GM21515 (cell line): ENCODE data around the gene MACROH2A1.

ENCODE experiments used
- ATAC-seq: cut with Tn5 transposase; IDR thresholded peaks from one replicate; pipeline ENCODE4 v1.9.1; 2021; ENCODE audit not compliant: unreplicated experiment

Gene MACROH2A1

GRCh38 chr5:135357685-135358084 is 41.3 kb downstream of the MACROH2A1 start:
- ATAC-seq: no peak

GRCh38 chr5:135356522-135357318 is 42.3 kb downstream of the MACROH2A1 start:
- ATAC-seq: no peak

- no peak for ATAC-seq
These were observed 43.9 kb downstream of the MACROH2A1 start for GRCh38 chr5:135355169-135355568.

- ATAC-seq: no peak
These were observed 44.9 kb downstream of the MACROH2A1 start for GRCh38 chr5:135353952-135354721.

- no peak for ATAC-seq
These were observed 48.5 kb downstream of the MACROH2A1 start for GRCh38 chr5:135350536-135350935.

- ATAC-seq: no peak
These were observed 49.1 kb downstream of the MACROH2A1 start for GRCh38 chr5:135349886-135350285.

GRCh38 chr5:135349451-135349850 is 49.6 kb downstream of the MACROH2A1 start:
- ATAC-seq: no peak

- ATAC-seq: no peak
These were observed 50.1 kb downstream of the MACROH2A1 start for GRCh38 chr5:135348918-135349317.

- no peak for ATAC-seq
These were observed 51.6 kb downstream of the MACROH2A1 start for GRCh38 chr5:135347392-135347791.

GRCh38 chr5:135345956-135346731 is 52.9 kb downstream of the MACROH2A1 start:
- no peak for ATAC-seq

GRCh38 chr5:135344349-135344748 is 54.7 kb downstream of the MACROH2A1 start:
- ATAC-seq: no peak

GRCh38 chr5:135343413-135343812 is 55.6 kb downstream of the MACROH2A1 start:
- ATAC-seq: no peak

- ATAC-seq: no peak
These were observed 56.5 kb downstream of the MACROH2A1 start for GRCh38 chr5:135342551-135342875.

- no peak for ATAC-seq
These were observed 57.1 kb downstream of the MACROH2A1 start for GRCh38 chr5:135341696-135342550.

- no peak for ATAC-seq
These were observed 57.9 kb downstream of the MACROH2A1 start for GRCh38 chr5:135341016-135341666.

- no peak for ATAC-seq
These were observed 58.5 kb downstream of the MACROH2A1 start for GRCh38 chr5:135340568-135340967.

- ATAC-seq: no peak
These were observed 59.4 kb downstream of the MACROH2A1 start for GRCh38 chr5:135339623-135340022.

GRCh38 chr5:135339189-135339588 is 59.8 kb downstream of the MACROH2A1 start:
- no peak for ATAC-seq

GRCh38 chr5:135337064-135337463 is 62.0 kb downstream of the MACROH2A1 start:
- no peak for ATAC-seq
